Activated CD4-positive, alpha-beta T cell treated with anti-CD3 and anti-CD28 coated beads, Interleukin-2, amount 10 ng/mL, durations not matched to agents 7 days and 5 days (primary cell): ENCODE measurements around the gene LIN7C. TPM values are rescaled to one million over a fixed set of nuclear protein-coding genes. Genes with fewer than 3 reads are reported as not detected.
"Not testable (repeated sequence)": the region's sequence is repeated elsewhere in the genome, so short reads cannot be mapped to it uniquely, and the experiment has no call there.

Experiments used
- CTCF ChIA-PET: fragments of 350-600 bp; sonication (Branson Sonifier 250); formaldehyde crosslinking; loops from one replicate; lab custom pipeline; 2021; ENCODE audit warnings: antibody characterized with exemption; lab: Charles Lee
- POLR2A ChIA-PET: fragments of 350-600 bp; sonication (Branson Sonifier 250); formaldehyde crosslinking; loops from one replicate; lab custom pipeline; 2021; ENCODE audit warnings: antibody characterized with exemption; lab: Charles Lee
- DNase-seq: peaks from one replicate; pipeline ENCODE4 v3.0.0-alpha.2; 2020
- H3K27ac Mint-ChIP-seq: one replicate; pipeline ENCODE4 v1.8.0; 2021; ENCODE audit warnings: mild to moderate bottlenecking, moderate library complexity, mixed read lengths
- H3K27me3 Mint-ChIP-seq: one replicate; pipeline ENCODE4 v1.8.0; 2021; ENCODE audit warnings: mixed read lengths
- H3K36me3 Mint-ChIP-seq: one replicate; pipeline ENCODE4 v1.8.0; 2021; ENCODE audit warnings: low read depth, mixed read lengths
- H3K4me1 Mint-ChIP-seq: one replicate; pipeline ENCODE4 v1.8.0; 2021; ENCODE audit warnings: mixed read lengths
- H3K4me3 Mint-ChIP-seq: one replicate; pipeline ENCODE4 v1.8.0; 2021; ENCODE audit warnings: mild to moderate bottlenecking, moderate library complexity, mixed read lengths
- H3K9me3 Mint-ChIP-seq: one replicate; pipeline ENCODE4 v1.8.0; 2021; ENCODE audit warnings: mixed read lengths
- total RNA-seq, 2 experiments: library from RNA; stranded (reverse); gene quantifications; one replicate each; pipeline ENCODE4 v1.2.3, GENCODE V29; 2021

LIN7C gene
- total RNA-seq, 2 experiments from 2014 or later: 22.3 to 24.5 TPM

DNA sequence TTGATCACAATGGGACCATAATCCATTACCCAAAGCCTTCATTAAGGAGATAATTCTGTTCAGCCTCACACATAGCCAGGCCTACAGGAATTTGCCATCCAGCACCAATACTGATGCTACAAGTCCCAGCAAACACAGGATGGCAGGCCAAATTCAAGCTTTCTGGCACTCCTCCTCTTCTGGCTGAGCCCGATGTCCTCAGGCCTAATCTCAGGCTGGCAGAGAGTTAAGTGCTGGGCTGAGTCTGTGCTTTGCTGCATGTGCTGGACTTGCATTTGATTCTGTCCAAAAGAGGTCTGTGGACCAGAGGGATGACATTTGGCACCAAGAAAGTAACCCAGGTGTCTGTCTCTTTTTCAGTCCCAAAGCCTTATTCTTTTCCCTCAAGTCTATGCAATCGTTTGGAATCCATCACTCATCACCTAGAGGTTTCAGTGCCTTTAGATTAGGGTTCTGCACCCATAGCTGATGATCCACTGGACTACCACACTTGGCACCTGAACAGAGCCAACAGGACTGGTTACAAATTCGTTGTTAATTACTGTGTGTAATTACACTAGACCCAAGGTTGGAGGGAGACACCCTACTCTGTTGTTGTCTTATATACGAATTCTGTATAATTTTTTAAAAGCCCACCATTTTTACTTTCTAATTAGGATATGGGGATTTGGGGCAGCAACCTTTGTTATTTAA lies 19.4 kb upstream of the LIN7C start:
- Mint-ChIP-seq H3K27ac (no peak overlapping the region), H3K27me3 (no peaks in the 10 kb centered on the region), H3K36me3 (no peaks in the 10 kb centered on the region), H3K4me1 (no peaks in the 10 kb centered on the region), H3K4me3 (no peak overlapping the region), H3K9me3 (no peaks in the 10 kb centered on the region)
- ChIA-PET POLR2A (no interaction called here), CTCF (no interaction called here)
- DNase-seq: no peak

DNA sequence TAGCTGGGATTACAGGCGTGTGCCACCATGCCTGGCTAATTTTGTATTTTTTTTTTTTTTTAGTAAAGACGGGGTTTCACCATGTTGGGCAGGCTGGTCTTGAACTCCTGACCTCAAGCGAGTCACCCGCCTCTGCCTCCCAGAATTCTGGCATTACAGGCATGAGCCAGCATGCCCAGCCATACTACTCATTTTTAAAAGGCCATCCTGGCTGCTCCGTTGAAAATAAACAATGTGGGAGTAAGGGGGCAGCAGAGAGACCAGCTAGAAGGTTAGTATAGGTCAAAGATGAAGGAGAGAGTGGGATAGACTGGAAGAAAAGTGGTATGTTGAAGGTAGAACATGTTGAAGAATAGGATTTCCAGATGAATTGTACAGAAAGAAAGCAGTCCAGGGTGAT lies 17.6 kb upstream of the LIN7C start:
- no peaks in the 10 kb centered on the region for H3K27me3 Mint-ChIP-seq
- no peak overlapping the region for H3K4me3 Mint-ChIP-seq
- CTCF ChIA-PET: interaction anchor here (0.6 kb wide), 1 partner anchor 72 kb away, joined by 3 read pairs; no protein-coding TSS in a partner anchor
- POLR2A ChIA-PET: no interaction called here
- DNase-seq: no peak
- H3K27ac Mint-ChIP-seq: no peak overlapping the region
- no peaks in the 10 kb centered on the region for H3K4me1 Mint-ChIP-seq
- no peaks in the 10 kb centered on the region for H3K36me3 Mint-ChIP-seq
- no peaks in the 10 kb centered on the region for H3K9me3 Mint-ChIP-seq

DNA sequence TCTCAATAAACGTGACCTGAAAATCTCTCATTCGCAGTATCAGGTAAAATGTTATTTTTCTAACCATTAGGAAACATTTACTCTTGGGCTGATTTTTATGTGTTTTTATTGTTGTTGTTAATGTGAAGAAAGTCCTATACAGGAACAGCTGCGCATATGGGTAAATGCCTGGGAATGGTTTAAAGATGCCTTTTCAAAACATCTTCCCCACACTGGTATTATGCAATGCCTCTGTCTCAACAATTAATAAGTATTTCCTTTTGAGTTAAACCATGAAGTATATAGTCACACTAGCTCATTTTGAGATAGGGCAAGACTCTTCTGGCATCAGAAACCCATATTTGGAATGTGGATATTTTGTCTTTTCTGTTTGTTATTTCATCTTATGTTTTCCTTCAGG lies 13.7 kb upstream of the LIN7C start:
- Mint-ChIP-seq H3K27ac (no peak overlapping the region), H3K4me3 (no peak overlapping the region), H3K36me3 (no peaks in the 10 kb centered on the region), H3K9me3 (peaks cover 2% of the 10 kb centered on the region), H3K4me1 (no peaks in the 10 kb centered on the region), H3K27me3 (peaks cover 12% of the 10 kb centered on the region)
- ChIA-PET CTCF (no interaction called here), POLR2A (no interaction called here)
- no peak for DNase-seq

DNA sequence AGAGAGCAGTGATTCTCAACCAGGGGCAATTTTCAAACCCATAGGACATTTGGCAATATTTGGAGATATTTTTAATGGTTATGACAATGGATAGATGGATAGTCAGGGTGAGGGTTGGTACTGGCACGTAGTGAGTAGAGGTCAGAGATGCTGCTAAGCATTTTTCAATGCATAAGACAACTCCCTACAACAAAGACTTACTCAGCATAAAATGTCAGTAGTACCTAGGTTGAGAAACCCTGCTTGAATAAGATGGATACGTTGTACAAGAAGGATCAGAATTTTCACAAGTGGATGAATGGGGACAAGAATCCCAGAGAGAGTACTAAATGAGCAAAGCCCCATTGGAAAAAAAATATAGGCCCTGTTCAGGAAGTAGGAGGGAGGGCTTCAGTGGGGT lies 11.9 kb upstream of the LIN7C start:
- DNase-seq: no peak
- CTCF ChIA-PET: no interaction called here
- peaks cover 12% of the 10 kb centered on the region for H3K27me3 Mint-ChIP-seq
- H3K27ac Mint-ChIP-seq: no peak overlapping the region
- H3K4me1 Mint-ChIP-seq: no peaks in the 10 kb centered on the region
- H3K4me3 Mint-ChIP-seq: no peak overlapping the region
- POLR2A ChIA-PET: interaction anchor here (0.6 kb wide), 1 partner anchor 59 kb away, joined by 3 read pairs; no protein-coding TSS in a partner anchor
- H3K36me3 Mint-ChIP-seq: no peaks in the 10 kb centered on the region
- peaks cover 3% of the 10 kb centered on the region for H3K9me3 Mint-ChIP-seq

DNA sequence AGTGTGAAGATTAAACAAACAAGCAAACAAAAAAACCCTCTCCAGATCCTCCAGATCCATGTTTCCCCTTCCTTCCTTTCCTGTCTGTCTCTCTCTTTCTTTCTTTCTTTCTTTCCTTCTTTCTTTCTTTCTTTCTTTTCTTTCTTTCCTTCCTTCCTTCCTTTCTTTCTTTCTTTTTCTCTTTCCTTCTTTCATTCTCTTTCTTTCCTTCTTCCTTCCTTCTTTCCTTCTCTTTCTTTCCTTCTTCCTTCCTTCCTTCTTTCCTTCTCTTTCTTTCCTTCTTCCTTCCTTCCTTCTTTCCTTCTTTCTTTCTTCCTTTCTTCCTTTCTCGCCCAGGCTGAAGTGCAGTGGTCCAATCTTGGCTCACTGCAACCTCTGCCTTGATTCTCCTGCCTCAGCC lies 10.9 kb upstream of the LIN7C start:
- H3K36me3 Mint-ChIP-seq, POLR2A ChIA-PET, H3K4me1 Mint-ChIP-seq, H3K4me3 Mint-ChIP-seq, H3K27ac Mint-ChIP-seq, H3K9me3 Mint-ChIP-seq, CTCF ChIA-PET, DNase-seq: not testable (repeated sequence)
- H3K27me3 Mint-ChIP-seq: peaks cover 12% of the 10 kb centered on the region

DNA sequence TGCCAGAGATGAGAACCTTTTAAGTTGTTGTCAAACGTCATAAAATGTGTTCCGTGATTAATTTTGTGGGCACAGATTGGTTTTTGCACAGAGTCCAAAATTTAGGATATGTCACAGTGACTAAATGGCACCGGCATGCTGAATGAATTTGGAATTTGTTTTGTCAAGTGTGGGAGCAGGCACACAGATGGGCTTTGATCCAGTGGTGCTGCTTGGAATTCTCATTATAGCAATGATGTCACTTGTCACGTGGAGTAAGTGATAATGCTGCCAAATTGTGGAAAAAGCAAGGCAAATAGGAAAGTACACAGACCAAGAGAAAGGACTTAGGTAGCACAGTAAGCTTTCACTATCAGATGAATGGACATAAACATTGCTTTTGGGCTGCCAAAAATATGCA lies 8.0 kb upstream of the LIN7C start:
- POLR2A ChIA-PET: no interaction called here
- Mint-ChIP-seq H3K36me3 (no peaks in the 10 kb centered on the region), H3K27ac (no peak overlapping the region), H3K4me3 (no peak overlapping the region), H3K4me1 (no peaks in the 10 kb centered on the region), H3K9me3 (peaks cover 3% of the 10 kb centered on the region), H3K27me3 (peaks cover 12% of the 10 kb centered on the region)
- CTCF ChIA-PET: no interaction called here
- DNase-seq: no peak

DNA sequence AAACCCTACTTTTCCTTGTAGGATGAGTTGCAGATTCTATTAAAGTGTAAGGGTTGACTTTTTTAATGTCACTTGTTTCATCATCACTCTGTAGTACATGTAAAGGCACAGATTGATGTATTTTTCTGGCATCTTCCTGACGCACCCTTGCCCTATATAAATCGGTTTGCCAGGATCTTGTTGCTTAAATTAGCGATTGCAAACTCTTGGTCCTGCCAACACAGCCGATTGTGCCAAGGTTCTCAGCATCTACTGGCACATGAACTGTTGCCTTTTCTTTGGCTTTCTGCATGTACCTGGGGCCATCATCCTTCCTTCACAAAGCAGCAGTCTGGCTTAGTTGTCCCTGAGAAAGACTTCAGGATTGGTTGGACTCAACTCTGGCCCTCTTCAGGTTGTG lies 7.5 kb upstream of the LIN7C start:
- H3K4me3 Mint-ChIP-seq: no peak overlapping the region
- peaks cover 3% of the 10 kb centered on the region for H3K9me3 Mint-ChIP-seq
- DNase-seq: no peak
- ChIA-PET POLR2A (no interaction called here), CTCF (no interaction called here)
- H3K27me3 Mint-ChIP-seq: peaks cover 12% of the 10 kb centered on the region
- no peaks in the 10 kb centered on the region for H3K4me1 Mint-ChIP-seq
- H3K36me3 Mint-ChIP-seq: no peaks in the 10 kb centered on the region
- no peak overlapping the region for H3K27ac Mint-ChIP-seq

DNA sequence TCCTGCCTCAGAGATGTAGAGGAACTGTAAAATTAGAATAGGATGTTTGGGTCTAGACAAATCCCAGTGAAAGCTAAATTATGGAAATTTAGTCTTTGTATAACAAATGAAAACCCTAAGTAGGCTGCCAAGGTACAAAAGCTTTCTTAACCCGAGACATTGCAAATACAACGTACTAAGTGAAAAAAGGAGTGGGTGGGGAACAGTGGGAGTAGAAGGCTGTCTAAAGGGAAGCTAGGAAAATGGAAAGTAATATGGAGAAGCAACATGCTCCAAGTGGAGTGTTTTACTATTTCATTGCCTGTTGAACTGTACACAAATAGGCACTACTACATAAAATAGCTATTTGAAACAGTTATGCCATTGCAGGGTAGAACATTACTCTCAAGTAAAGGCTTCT lies 6.8 kb upstream of the LIN7C start:
- peaks cover 3% of the 10 kb centered on the region for H3K4me1 Mint-ChIP-seq
- H3K36me3 Mint-ChIP-seq: no peaks in the 10 kb centered on the region
- no peak for DNase-seq
- ChIA-PET POLR2A (no interaction called here), CTCF (interaction anchor here (0.6 kb wide), 1 partner anchor 61 kb away, joined by 3 read pairs; no protein-coding TSS in a partner anchor)
- no peak overlapping the region for H3K4me3 Mint-ChIP-seq
- peaks cover 10% of the 10 kb centered on the region for H3K27me3 Mint-ChIP-seq
- peaks cover 3% of the 10 kb centered on the region for H3K9me3 Mint-ChIP-seq
- no peak overlapping the region for H3K27ac Mint-ChIP-seq

DNA sequence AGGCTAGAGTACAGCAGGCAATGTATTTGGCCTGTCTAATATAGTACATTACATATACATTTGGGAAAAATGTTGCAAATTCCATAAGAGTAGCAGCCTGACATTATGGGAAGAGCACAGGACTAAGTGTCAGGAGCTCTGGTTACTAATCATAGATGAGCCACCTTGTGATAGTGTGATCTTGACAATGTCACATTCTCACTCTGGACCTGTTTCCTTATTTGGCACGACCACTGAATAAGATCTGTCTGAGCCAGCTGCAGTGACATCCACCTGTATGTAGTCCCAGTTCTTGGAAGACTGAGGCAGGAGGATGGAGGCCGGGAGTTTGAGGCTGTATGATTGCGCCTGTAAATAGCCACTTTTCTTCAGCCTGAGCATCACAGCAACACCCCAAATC lies 5.7 kb upstream of the LIN7C start:
- Mint-ChIP-seq H3K9me3 (peaks cover 3% of the 10 kb centered on the region), H3K27ac (no peak overlapping the region), H3K4me1 (peaks cover 12% of the 10 kb centered on the region), H3K4me3 (no peak overlapping the region), H3K36me3 (no peaks in the 10 kb centered on the region), H3K27me3 (peaks cover 1% of the 10 kb centered on the region)
- CTCF ChIA-PET: no interaction called here
- POLR2A ChIA-PET: no interaction called here
- no peak for DNase-seq

DNA sequence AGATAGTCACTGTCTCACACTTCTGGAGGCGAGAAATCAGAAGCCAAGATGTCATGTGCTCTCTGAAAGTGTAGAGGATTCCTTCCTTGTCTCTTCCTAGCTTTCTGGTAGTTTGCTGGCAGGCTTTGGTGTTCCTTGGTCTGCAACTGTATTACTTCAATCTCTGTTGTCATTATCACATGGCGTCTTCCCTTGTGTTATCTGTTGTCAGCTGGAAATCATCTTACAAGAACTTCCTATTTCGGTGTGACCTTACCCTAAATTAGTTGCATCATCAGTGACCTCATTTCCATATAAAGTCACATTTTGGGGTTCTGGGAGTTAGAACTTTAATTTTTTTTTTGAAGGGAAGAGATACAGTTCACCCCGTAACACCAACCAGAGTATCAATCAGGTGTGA lies 3.3 kb upstream of the LIN7C start:
- no peaks in the 10 kb centered on the region for H3K27me3 Mint-ChIP-seq
- no peak overlapping the region for H3K4me3 Mint-ChIP-seq
- no peaks in the 10 kb centered on the region for H3K36me3 Mint-ChIP-seq
- ChIA-PET CTCF (interaction anchor here (1.4 kb wide), 2 partner anchors 11 to 23 kb away, joined by 3 read pairs; no protein-coding TSS in a partner anchor), POLR2A (no interaction called here)
- DNase-seq: no peak
- peaks cover 23% of the 10 kb centered on the region for H3K4me1 Mint-ChIP-seq
- H3K9me3 Mint-ChIP-seq: no peaks in the 10 kb centered on the region
- no peak overlapping the region for H3K27ac Mint-ChIP-seq

DNA sequence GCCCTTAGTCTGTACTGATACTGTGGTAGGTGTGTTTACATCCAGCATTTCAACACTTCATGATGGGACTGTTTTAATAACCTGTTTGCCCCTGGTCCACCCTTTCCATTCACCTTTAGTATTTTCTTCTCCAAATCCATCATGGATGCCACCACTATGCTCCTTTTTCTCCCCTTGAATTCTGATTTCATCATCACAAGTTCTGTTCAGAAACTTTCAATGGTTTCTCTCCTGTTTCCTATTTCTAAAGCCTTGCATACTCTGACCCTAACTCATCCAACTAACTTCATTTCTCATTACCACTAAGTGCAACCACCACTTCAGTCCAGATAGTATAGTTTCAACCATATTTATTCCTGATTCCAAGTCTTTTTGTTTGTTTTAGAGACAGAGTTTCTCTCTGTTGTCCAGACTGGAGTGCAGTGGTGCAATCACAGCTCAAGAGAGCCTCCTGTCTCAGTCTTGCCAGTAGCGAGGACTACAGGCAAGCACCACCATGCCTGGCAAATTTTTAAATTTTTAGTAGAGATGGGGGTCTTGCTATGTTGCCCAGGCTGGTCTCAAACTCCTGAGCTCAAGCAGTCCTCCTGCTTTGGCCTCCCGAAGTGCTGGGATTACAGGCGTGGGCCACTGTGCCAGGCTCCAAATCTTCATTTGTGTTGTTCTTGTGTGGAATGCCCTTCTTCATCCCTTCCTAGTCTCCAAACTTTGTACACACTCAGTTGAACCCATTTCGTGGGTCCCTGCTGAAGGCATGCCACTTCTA lies 1.2 kb upstream of the LIN7C start:
- CTCF ChIA-PET: no interaction called here
- Mint-ChIP-seq H3K9me3 (no peaks in the 10 kb centered on the region), H3K4me1 (peaks cover 33% of the 10 kb centered on the region), H3K36me3 (peaks cover 7% of the 10 kb centered on the region), H3K4me3 (peak overlapping the region; percentile 100), H3K27ac (peak overlapping the region; percentile 100), H3K27me3 (no peaks in the 10 kb centered on the region)
- POLR2A ChIA-PET: no interaction called here
- DNase-seq: no peak

DNA sequence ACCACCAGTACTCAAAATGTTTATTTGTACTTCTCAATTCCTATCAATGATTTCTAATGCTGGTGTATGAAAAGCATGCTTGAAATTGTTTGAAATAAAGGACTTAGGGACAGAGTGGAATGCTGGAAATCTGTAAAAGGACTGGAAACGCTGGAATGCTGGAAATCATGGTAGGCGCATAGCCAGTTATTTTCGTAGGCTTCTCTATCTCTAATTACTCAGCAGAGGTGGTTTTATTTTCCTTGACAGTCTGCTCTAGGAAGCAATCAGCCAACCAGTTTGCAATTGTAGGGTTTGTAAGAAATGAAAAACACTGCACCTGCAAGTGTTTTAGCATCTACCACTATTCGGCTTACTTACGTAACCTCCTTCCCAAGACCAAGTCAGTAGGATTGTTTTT lies 788 bp downstream of the LIN7C start:
- no peak for DNase-seq
- ChIA-PET CTCF (no interaction called here), POLR2A (no interaction called here)
- Mint-ChIP-seq H3K9me3 (no peaks in the 10 kb centered on the region), H3K27me3 (no peaks in the 10 kb centered on the region), H3K4me1 (peaks cover 40% of the 10 kb centered on the region), H3K36me3 (peaks cover 16% of the 10 kb centered on the region), H3K4me3 (peak overlapping the region; percentile 100), H3K27ac (peak overlapping the region; percentile 100)

DNA sequence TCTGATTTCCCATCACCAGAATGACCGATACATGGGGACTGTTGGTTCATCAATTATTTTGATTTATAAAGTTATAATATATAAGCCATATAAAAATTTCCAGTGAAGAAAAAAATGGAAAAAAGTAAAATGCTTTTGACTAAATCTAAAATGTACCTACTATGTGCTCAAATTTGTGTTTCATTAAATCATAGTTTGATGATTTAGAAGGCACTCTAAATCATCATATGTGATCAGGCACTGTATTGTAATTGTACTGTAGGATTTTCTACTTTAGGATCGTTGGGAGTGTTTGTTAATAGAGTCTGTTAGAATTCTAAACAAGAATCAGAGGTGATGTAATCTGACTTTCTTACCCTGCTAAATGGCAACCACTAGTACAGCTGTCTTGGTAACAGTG lies 2.4 kb downstream of the LIN7C start:
- POLR2A ChIA-PET: no interaction called here
- Mint-ChIP-seq H3K27me3 (no peaks in the 10 kb centered on the region), H3K9me3 (no peaks in the 10 kb centered on the region), H3K4me1 (peaks cover 41% of the 10 kb centered on the region), H3K36me3 (peaks cover 21% of the 10 kb centered on the region), H3K27ac (no peak overlapping the region), H3K4me3 (no peak overlapping the region)
- CTCF ChIA-PET: no interaction called here
- no peak for DNase-seq
